Liver (tissue), 3 donors: ENCODE measurements around the gene CDK5RAP2.
A peak's percentile ranks its signal among the peaks of the same experiment; 100 is the strongest.

Experiments used
- CTCF ChIP-seq: fragments of 150-350 bp; IDR thresholded peaks from 2 replicates; pipeline ENCODE4 v1.5.1; 2017; ENCODE audit warnings: improper control_type of control experiment, low read depth, low read length; ENCODE audit not compliant: missing input control
- FOXA1 ChIP-seq: IDR thresholded peaks from 2 replicates; pipeline ENCODE4 v1.6.1; 2016; ENCODE audit warnings: antibody characterized with exemption
- JUND ChIP-seq, 2 donors: IDR thresholded peaks; 2 replicates each; pipeline ENCODE4 v1.6.1; 2016; ENCODE audit warnings: antibody characterized with exemption in 2 of 2
- RXRA ChIP-seq, 2 donors: IDR thresholded peaks; 2 replicates each; pipeline ENCODE4 v1.6.1; 2017 to 2018; ENCODE audit warnings: antibody characterized with exemption in 2 of 2, mild to moderate bottlenecking in 1 of 2
- SP1 ChIP-seq: IDR thresholded peaks from 2 replicates; pipeline ENCODE4 v1.6.1; 2018; ENCODE audit warnings: antibody characterized with exemption, mild to moderate bottlenecking
- donor health status: healthy.
- donor health status: healthy.

GRCh38 chr9:120464887-120465421, 115.0 kb downstream of the CDK5RAP2 start:
- TF ChIP-seq CTCF (no peak), JUND (IDR thresholded peaks at IDR 0.05) (peak in 1 of 2 donors; percentile 41), SP1 (peak; percentile 32), FOXA1 (no peak), RXRA (IDR thresholded peaks at IDR 0.05) (peak; percentile 47 to 66)
